Neuronal stem cell (in vitro differentiated cells): ENCODE measurements around the gene ARL6IP6.

Experiments
- DNase-seq: peaks from one replicate; pipeline ENCODE4 v3.0.0-alpha.2; 2013; ENCODE audit warnings: low spot score
- H2AFZ ChIP-seq: one replicate; pipeline ENCODE4 v1.6.1; 2013; ENCODE audit warnings: mild to moderate bottlenecking, low read length, inconsistent platforms
- H2AK5ac ChIP-seq: 2 replicates; pipeline ENCODE4 v1.6.1; 2013; ENCODE audit warnings: low read depth, mild to moderate bottlenecking, inconsistent platforms, low read length, moderate library complexity, mixed read lengths
- H2BK120ac ChIP-seq: 2 replicates; pipeline ENCODE4 v1.6.1; 2013; ENCODE audit warnings: low read depth, mild to moderate bottlenecking, inconsistent platforms, low read length, moderate library complexity, mixed read lengths
- H2BK12ac ChIP-seq: one replicate; pipeline ENCODE4 v1.6.1; 2013; ENCODE audit warnings: low read length, inconsistent platforms
- H2BK15ac ChIP-seq: 2 replicates; pipeline ENCODE4 v1.6.1; 2013; ENCODE audit warnings: mild to moderate bottlenecking, low read length, inconsistent platforms, mixed read lengths
- H2BK5ac ChIP-seq: one replicate; pipeline ENCODE4 v1.6.1; 2013; ENCODE audit warnings: inconsistent platforms, mild to moderate bottlenecking, low read length, moderate library complexity
- H3K14ac ChIP-seq: one replicate; pipeline ENCODE4 v1.6.1; 2013; ENCODE audit warnings: low read length, inconsistent platforms
- H3K18ac ChIP-seq: 2 replicates; pipeline ENCODE4 v1.6.1; 2013; ENCODE audit warnings: low read length, inconsistent platforms
- H3K23ac ChIP-seq: 2 replicates; pipeline ENCODE4 v1.6.1; 2013; ENCODE audit warnings: low read depth, mild to moderate bottlenecking, mixed read lengths, low read length, inconsistent platforms; ENCODE audit not compliant: poor library complexity
- H3K27ac ChIP-seq: replicated peaks from 3 replicates; pipeline ENCODE4 v1.5.1; 2013; ENCODE audit warnings: low read length, inconsistent platforms
- H3K27me3 ChIP-seq, 3 experiments: 2 replicates each; pipeline ENCODE4 v1.6.1; 2013; ENCODE audit warnings: low read length in 3 of 3, mild to moderate bottlenecking in 2 of 3, inconsistent platforms in 1 of 3, low read depth in 1 of 3, mixed read lengths in 1 of 3, moderate library complexity in 1 of 3; ENCODE audit not compliant: control insufficient read depth in 3 of 3, insufficient read depth in 3 of 3
- H3K36me3 ChIP-seq, 2 donors: replicated peaks in 1 of 2; 2 replicates each; pipeline ENCODE4 v1.6.1; 2013; ENCODE audit warnings: low read length in 2 of 2; ENCODE audit not compliant: control insufficient read depth in 2 of 2, insufficient read depth in 2 of 2
- H3K4ac ChIP-seq: 2 replicates; pipeline ENCODE4 v1.6.1; 2013; ENCODE audit warnings: inconsistent platforms, mild to moderate bottlenecking, low read length, moderate library complexity
- H3K4me1 ChIP-seq, 2 donors: 1 replicate in 1 of 2; 2 replicates in 1 of 2; pipeline ENCODE4 v1.6.1; 2013; ENCODE audit warnings: low read length in 2 of 2, low read depth in 1 of 2; ENCODE audit not compliant: control insufficient read depth in 2 of 2, insufficient read depth in 1 of 2
- H3K4me2 ChIP-seq: one replicate; pipeline ENCODE4 v1.6.1; 2013; ENCODE audit warnings: mild to moderate bottlenecking, low read length, inconsistent platforms; ENCODE audit not compliant: insufficient read depth, poor library complexity, severe bottlenecking
- H3K4me3 ChIP-seq, 2 donors: 2 replicates each; pipeline ENCODE4 v1.5.1; 2013; ENCODE audit warnings: low read length in 2 of 2, mild to moderate bottlenecking in 2 of 2, inconsistent platforms in 1 of 2, moderate library complexity in 1 of 2
- H3K79me1 ChIP-seq: one replicate; pipeline ENCODE4 v1.6.1; 2013; ENCODE audit warnings: low read depth, mild to moderate bottlenecking, inconsistent platforms, low read length, moderate library complexity
- H3K9ac ChIP-seq: one replicate; pipeline ENCODE4 v1.6.1; 2013; ENCODE audit warnings: mild to moderate bottlenecking, low read depth, low read length, inconsistent platforms; ENCODE audit not compliant: poor library complexity
- H3K9me3 ChIP-seq, 2 donors: replicated peaks in 1 of 2; 2 replicates each; pipeline versions ENCODE3 to v1.6.1; 2013; ENCODE audit warnings: low read length in 2 of 2, mild to moderate bottlenecking in 2 of 2, inconsistent platforms in 1 of 2, low read depth in 1 of 2, mixed read lengths in 1 of 2, moderate library complexity in 1 of 2; ENCODE audit not compliant: control insufficient read depth in 2 of 2, insufficient read depth in 1 of 2
- H4K8ac ChIP-seq: one replicate; pipeline ENCODE4 v1.6.1; 2013; ENCODE audit warnings: low read depth, mild to moderate bottlenecking, inconsistent platforms, low read length, moderate library complexity
- H4K91ac ChIP-seq: one replicate; pipeline ENCODE4 v1.6.1; 2013; ENCODE audit warnings: low read length, low read depth, mild to moderate bottlenecking, inconsistent platforms; ENCODE audit not compliant: poor library complexity
- WGBS, 2 donors: extraction: QIAGEN DNeasy Blood & Tissue Kit; methylation state at CpG; one replicate each; pipeline ENCODE4 v1.1.7; 2013; ENCODE audit warnings: missing lambda C conversion rate in 2 of 2, mixed read lengths in 1 of 2; ENCODE audit not compliant: insufficient read length in 2 of 2, insufficient replicate concordance in 1 of 2; ENCODE audit errors: extremely low coverage in 2 of 2; 5-methylcytosine and 5-hydroxymethylcytosine counted together

Gene ARL6IP6

GRCh38 chr2:152796941-152797340 lies 78.5 kb downstream of the ARL6IP6 start:
- no peak overlapping the region for H2AFZ ChIP-seq
- H3K14ac ChIP-seq = no peak overlapping the region
- peaks cover 0 to 2% of the 10 kb centered on the region in 2 donors for H3K36me3 ChIP-seq
- no peak overlapping the region for H3K23ac ChIP-seq
- H2BK15ac ChIP-seq = no peak overlapping the region
- H3K79me1 ChIP-seq = no peaks in the 10 kb centered on the region
- H3K4me1 ChIP-seq = peaks cover 0 to 2% of the 10 kb centered on the region in 2 donors
- WGBS, 2 donors = no CpG with 5 or more reads among the region's 1 CpG
- no peak overlapping the region for H2BK12ac ChIP-seq
- no peak overlapping the region for H3K4me3 ChIP-seq
- DNase-seq = no peak
- H3K18ac ChIP-seq = no peak overlapping the region
- H4K91ac ChIP-seq = no peak overlapping the region
- no peak overlapping the region for H3K27ac ChIP-seq
- no peak overlapping the region for H4K8ac ChIP-seq
- no peak overlapping the region for H2BK120ac ChIP-seq
- H3K27me3 ChIP-seq = peaks cover 0 to 3% (median 0%) of the 10 kb centered on the region in 3 experiments
- no peak overlapping the region for H3K4ac ChIP-seq
- H2AK5ac ChIP-seq = no peak overlapping the region
- H2BK5ac ChIP-seq = no peak overlapping the region
- peaks cover 0 to 3% of the 10 kb centered on the region in 2 donors for H3K9me3 ChIP-seq
- H3K9ac ChIP-seq = no peak overlapping the region
- no peak overlapping the region for H3K4me2 ChIP-seq

GRCh38 chr2:152804687-152805408 lies 86.4 kb downstream of the ARL6IP6 start:
- Histone ChIP-seq H3K4me2 (no peak overlapping the region), H4K91ac (no peak overlapping the region), H3K9ac (no peak overlapping the region), H3K4ac (no peak overlapping the region), H3K23ac (no peak overlapping the region), H3K27me3 (peaks cover 0 to 3% (median 0%) of the 10 kb centered on the region in 3 experiments), H2AFZ (no peak overlapping the region), H3K36me3 (peaks cover 0 to 2% of the 10 kb centered on the region in 2 donors), H3K79me1 (no peaks in the 10 kb centered on the region), H3K4me1 (no peaks in the 10 kb centered on the region), H2BK15ac (no peak overlapping the region), H2BK120ac (no peak overlapping the region), H3K27ac (no peak overlapping the region), H2BK5ac (no peak overlapping the region), H3K4me3 (peak overlapping the region in 1 of 2 donors; percentile 58), H3K9me3 (peaks cover 0 to 3% of the 10 kb centered on the region in 2 donors), H2AK5ac (no peak overlapping the region), H4K8ac (no peak overlapping the region), H3K14ac (no peak overlapping the region), H3K18ac (no peak overlapping the region), H2BK12ac (no peak overlapping the region)
- no CpG with 5 or more reads among the region's 29 CpGs for WGBS, 2 donors
- DNase-seq = no peak

GRCh38 chr2:152811916-152812315 lies 93.5 kb downstream of the ARL6IP6 start:
- H2BK5ac ChIP-seq = no peak overlapping the region
- peaks cover 0 to 7% of the 10 kb centered on the region in 2 donors for H3K9me3 ChIP-seq
- H3K27ac ChIP-seq = no peak overlapping the region
- no peak overlapping the region for H2AK5ac ChIP-seq
- no peak overlapping the region for H4K91ac ChIP-seq
- no peak overlapping the region for H2AFZ ChIP-seq
- no peak overlapping the region for H2BK12ac ChIP-seq
- H4K8ac ChIP-seq = no peak overlapping the region
- H3K4me1 ChIP-seq = peaks cover 0 to 3% of the 10 kb centered on the region in 2 donors
- H3K79me1 ChIP-seq = no peaks in the 10 kb centered on the region
- no CpG with 5 or more reads among the region's 3 CpGs for WGBS, 2 donors
- no peak overlapping the region for H3K4me2 ChIP-seq
- H2BK120ac ChIP-seq = no peak overlapping the region
- no peak overlapping the region for H3K23ac ChIP-seq
- no peak for DNase-seq
- no peaks in the 10 kb centered on the region for H3K36me3 ChIP-seq
- H2BK15ac ChIP-seq = no peak overlapping the region
- H3K27me3 ChIP-seq = no peaks in the 10 kb centered on the region
- H3K14ac ChIP-seq = no peak overlapping the region
- H3K4me3 ChIP-seq = no peak overlapping the region
- no peak overlapping the region for H3K18ac ChIP-seq
- no peak overlapping the region for H3K4ac ChIP-seq
- H3K9ac ChIP-seq = no peak overlapping the region
